ENCODE data around the gene CCDC167.

Gene CCDC167

DNA sequence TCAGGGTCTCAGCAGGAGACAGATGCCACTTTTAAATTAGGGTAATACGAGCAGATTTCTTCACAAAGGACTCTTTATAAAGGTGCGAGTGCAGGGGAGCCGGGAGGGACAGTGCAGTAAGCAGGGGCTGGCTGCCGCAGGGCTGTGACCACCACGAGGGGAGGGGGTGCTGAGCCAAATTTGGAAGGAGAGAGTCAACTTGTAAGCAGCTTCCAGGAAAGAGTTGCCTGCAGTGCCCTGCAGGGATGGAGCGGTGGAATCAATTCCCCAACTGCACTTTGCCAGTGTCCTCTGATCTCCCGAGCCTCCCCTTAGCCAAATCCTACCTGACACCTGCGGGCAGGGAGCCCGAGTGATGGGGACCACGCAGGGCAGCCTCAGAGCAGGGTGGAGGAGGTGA lies 13.9 kb upstream of the CCDC167 start:
- Histone ChIP-seq H3K4me1 (peaks cover 72% of the 10 kb centered on the region), H3K9ac (peak overlapping the region; percentile 50; the same call in 1 of the 2 replicates), H3K27me3 (no peaks in the 10 kb centered on the region), H4K20me1 (no peaks in the 10 kb centered on the region), H3K27ac (peak overlapping the region; percentile 61; the same call in 1 of the 2 replicates), H3K4me2 (peak overlapping the region; percentile 96), H3K9me3 (no peaks in the 10 kb centered on the region), H3K36me3 (no peaks in the 10 kb centered on the region), H3K4me3 (no peak overlapping the region)
- no peak for TF ChIP-seq Cebpa-rat (IDR thresholded peaks at IDR 0.05)

DNA sequence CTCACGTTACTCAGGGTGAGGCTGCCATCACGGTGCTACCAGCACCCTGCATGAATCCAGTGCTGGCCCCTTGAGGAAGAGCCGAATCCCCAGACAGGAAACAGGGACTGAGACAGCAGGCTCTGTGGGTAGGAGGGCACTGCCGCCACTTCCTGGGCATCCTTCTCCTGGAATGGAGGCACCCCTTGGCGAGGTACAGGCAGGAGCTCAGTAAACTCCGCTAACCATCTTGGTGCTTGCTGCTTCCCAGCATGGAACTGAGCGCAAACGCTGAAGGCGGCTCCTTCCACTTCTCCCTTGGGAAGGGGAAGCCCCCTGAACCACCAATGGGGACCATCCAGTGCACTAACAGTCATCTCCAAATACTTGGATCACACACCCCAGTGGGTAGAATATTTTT lies 13.5 kb upstream of the CCDC167 start:
- no peaks in the 10 kb centered on the region for H3K9me3 ChIP-seq
- H3K4me2 ChIP-seq: peak overlapping the region; percentile 96
- no peaks in the 10 kb centered on the region for H4K20me1 ChIP-seq
- TF ChIP-seq Cebpa-rat (IDR thresholded peaks at IDR 0.05): no peak
- no peak overlapping the region for H3K4me3 ChIP-seq
- H3K9ac ChIP-seq: peak overlapping the region; percentile 50; the same call in 1 of the 2 replicates
- H3K27me3 ChIP-seq: no peaks in the 10 kb centered on the region
- H3K36me3 ChIP-seq: no peaks in the 10 kb centered on the region
- peak overlapping the region; percentile 61 for H3K27ac ChIP-seq
- H3K4me1 ChIP-seq: peaks cover 68% of the 10 kb centered on the region

DNA sequence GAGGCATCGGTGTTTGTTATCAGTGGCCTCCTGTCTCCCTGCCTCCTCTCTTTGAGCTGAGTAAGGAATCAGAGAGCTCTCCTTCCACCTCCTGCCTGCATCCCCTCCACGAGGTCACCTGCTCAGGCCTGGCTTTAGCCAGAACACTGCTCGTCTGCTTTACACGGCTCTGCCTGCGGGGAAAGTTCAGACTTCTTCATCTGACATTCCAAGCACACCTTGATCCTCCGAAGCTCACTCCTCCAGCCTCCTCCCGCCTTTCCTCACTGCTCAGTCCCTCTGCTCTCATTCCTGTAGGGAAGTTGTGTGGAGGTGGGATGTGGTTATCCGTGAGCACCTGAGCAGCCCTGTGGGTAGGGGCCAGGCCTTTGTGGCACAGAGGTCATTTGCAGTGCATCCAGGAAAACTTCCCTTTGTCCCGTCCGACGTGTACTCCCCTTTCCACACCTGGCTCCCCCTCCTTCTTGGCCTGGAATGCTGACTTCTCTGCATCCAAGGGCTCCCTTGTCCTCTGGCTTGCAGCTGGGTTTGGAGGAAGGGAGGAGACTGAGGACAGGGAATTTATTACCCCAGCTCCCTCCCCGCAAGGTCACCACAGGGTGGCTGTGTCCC lies 12.8 kb upstream of the CCDC167 start:
- Histone ChIP-seq H3K27me3 (no peaks in the 10 kb centered on the region), H3K36me3 (no peaks in the 10 kb centered on the region), H3K4me2 (peak overlapping the region; percentile 96), H3K27ac (peak overlapping the region; percentile 61), H4K20me1 (no peaks in the 10 kb centered on the region), H3K4me3 (no peak overlapping the region), H3K9ac (peak overlapping the region; percentile 50; the same call in 1 of the 2 replicates), H3K9me3 (no peaks in the 10 kb centered on the region), H3K4me1 (peaks cover 62% of the 10 kb centered on the region)
- TF ChIP-seq Cebpa-rat (IDR thresholded peaks at IDR 0.05): no peak

DNA sequence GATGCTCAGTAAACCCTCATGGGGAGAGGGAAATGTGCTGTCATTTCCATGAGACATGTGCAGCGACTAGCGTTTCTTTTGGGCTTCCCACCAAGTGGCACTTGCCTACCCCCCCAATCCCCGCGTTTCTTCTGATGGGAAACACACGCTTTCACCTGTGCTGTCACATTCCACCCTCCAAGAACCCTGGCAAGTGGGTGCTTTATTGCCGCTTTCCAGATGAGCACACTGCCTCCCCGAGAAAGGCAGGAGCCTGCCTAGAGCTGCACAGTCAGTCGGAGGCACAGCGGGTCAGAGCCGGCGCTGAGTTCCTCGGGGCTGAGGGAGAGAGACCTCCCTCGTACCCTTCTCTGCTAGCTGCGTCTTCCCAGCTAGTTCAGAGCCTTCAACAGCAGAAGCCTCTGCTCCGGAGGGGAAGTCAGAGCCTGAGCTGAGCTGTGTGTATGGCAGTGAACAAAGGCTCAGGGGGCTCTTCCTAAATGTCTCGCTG lies 12.3 kb upstream of the CCDC167 start:
- Histone ChIP-seq H3K4me2 (peak overlapping the region; percentile 96), H3K36me3 (no peaks in the 10 kb centered on the region), H3K27me3 (no peaks in the 10 kb centered on the region), H3K4me3 (no peak overlapping the region), H3K9ac (no peak overlapping the region; the same call in 1 of the 2 replicates), H4K20me1 (no peaks in the 10 kb centered on the region), H3K9me3 (no peaks in the 10 kb centered on the region), H3K4me1 (peaks cover 56% of the 10 kb centered on the region), H3K27ac (peak overlapping the region; percentile 61; the same call in 1 of the 2 replicates)
- TF ChIP-seq Cebpa-rat (IDR thresholded peaks at IDR 0.05): no peak

DNA sequence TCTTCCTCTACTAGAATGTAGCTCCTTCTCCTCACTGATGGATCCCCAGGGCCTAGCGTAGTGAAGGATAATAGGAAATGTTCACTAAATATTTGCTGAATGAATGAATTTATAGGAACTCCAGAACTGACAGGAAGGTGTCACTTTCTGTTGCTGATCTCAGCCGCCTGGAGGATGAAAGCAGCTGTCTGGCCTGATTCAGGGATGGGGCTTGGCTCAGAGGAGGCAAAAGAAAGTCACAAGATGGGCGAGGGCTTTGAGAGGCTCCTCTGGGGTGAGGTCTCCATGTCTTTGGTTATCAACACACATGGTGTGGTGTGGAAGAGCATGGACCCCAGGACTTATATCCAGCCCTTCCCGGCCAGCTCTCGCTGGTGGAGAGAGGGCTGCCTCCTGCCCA lies 11.5 kb upstream of the CCDC167 start:
- TF ChIP-seq Cebpa-rat (IDR thresholded peaks at IDR 0.05): no peak
- H4K20me1 ChIP-seq: no peaks in the 10 kb centered on the region
- H3K36me3 ChIP-seq: no peaks in the 10 kb centered on the region
- H3K27ac ChIP-seq: peak overlapping the region; percentile 31; the same call in 1 of the 2 replicates
- H3K4me2 ChIP-seq: peak overlapping the region; percentile 96
- H3K9me3 ChIP-seq: no peaks in the 10 kb centered on the region
- peaks cover 52% of the 10 kb centered on the region for H3K4me1 ChIP-seq
- H3K27me3 ChIP-seq: no peaks in the 10 kb centered on the region
- no peak overlapping the region for H3K9ac ChIP-seq
- H3K4me3 ChIP-seq: no peak overlapping the region

DNA sequence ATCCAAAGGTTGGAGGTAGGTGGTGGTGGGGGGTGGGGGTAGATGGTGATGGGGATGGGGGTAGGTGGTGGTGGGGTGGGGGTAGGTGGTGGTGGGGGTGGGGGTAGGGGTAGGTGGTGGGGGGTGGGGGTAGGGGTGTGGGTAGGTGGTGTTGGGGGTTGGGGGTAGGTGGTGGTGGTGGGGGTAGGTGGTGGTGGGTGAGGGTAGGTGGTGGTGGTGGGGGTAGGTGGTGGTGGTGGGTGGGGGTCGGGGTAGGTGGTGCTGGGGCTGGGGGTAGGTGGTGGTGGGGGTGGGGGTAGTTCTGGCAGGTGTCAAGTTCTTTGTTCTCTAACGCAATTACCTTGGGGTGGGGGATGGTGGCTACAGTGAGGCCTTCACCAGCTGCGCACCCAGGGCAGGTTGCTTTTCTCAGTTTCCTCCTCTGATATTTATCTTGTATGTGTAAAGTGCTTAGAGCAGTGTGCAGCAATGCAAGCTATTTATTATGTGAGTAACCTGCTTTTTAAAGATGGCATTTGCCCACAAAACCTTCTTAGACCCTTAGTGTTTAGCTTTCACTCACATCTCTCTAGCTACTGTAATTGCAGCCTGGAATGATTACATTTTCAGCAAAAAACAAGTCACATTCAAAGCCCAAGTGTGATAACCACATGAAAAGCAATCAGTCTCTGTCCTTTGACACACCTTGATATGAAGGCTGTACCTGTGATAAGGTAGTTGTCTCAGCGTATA lies 8.2 kb upstream of the CCDC167 start:
- Histone ChIP-seq H3K4me3 (no peak overlapping the region), H3K36me3 (no peaks in the 10 kb centered on the region), H3K4me2 (no peak overlapping the region), H4K20me1 (no peaks in the 10 kb centered on the region), H3K27ac (no peak overlapping the region), H3K9me3 (no peaks in the 10 kb centered on the region), H3K9ac (no peak overlapping the region), H3K4me1 (peaks cover 48% of the 10 kb centered on the region), H3K27me3 (no peaks in the 10 kb centered on the region)
- no peak for TF ChIP-seq Cebpa-rat (IDR thresholded peaks at IDR 0.05)

DNA sequence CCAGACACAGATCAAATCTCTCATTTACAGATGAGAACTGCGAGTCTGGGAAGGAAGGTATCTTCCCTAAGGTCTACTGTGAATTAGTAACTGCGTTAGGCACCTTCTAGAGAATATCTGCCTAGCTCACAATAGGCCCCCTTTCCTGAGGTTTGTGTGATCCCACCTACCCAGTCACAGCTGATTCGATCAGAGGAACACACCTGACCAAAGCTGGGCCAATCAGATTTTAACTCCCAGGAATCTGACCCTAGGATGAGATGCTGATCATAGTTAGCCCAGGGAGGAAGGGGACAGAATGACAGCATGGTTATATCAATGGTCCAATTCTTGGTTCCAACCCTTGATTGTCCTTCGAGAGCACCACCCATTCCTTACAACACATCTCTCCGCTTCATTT lies 7.4 kb upstream of the CCDC167 start:
- Histone ChIP-seq H3K9me3 (no peaks in the 10 kb centered on the region), H3K4me2 (no peak overlapping the region), H3K27ac (no peak overlapping the region), H3K9ac (no peak overlapping the region), H3K36me3 (no peaks in the 10 kb centered on the region), H4K20me1 (no peaks in the 10 kb centered on the region), H3K4me1 (peaks cover 48% of the 10 kb centered on the region), H3K4me3 (no peak overlapping the region), H3K27me3 (no peaks in the 10 kb centered on the region)
- TF ChIP-seq Cebpa-rat (IDR thresholded peaks at IDR 0.05): no peak

DNA sequence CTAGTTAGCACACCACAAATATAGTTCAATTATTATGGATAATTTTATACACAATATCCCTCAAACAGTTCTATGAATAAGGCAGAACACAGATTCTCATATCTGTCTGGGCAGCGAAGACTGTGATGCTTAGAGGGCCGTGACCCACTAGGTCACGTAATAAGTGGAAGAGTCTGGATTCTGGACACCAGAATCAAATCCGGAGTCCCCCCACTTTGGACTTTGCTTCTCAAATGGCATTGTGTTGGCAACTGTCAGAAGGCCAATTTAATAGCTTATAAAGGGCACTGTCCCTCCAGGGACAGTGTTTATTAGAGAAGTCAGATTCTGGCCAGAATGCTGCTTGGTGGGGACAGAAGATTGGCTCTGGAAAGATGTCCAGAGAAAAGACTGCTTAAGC lies 6.8 kb upstream of the CCDC167 start:
- no peak overlapping the region for H3K9ac ChIP-seq
- no peaks in the 10 kb centered on the region for H3K9me3 ChIP-seq
- H3K27me3 ChIP-seq: no peaks in the 10 kb centered on the region
- no peaks in the 10 kb centered on the region for H3K36me3 ChIP-seq
- no peak for TF ChIP-seq Cebpa-rat (IDR thresholded peaks at IDR 0.05)
- peaks cover 47% of the 10 kb centered on the region for H3K4me1 ChIP-seq
- H3K27ac ChIP-seq: no peak overlapping the region
- no peak overlapping the region for H3K4me2 ChIP-seq
- H4K20me1 ChIP-seq: no peaks in the 10 kb centered on the region
- no peak overlapping the region for H3K4me3 ChIP-seq

DNA sequence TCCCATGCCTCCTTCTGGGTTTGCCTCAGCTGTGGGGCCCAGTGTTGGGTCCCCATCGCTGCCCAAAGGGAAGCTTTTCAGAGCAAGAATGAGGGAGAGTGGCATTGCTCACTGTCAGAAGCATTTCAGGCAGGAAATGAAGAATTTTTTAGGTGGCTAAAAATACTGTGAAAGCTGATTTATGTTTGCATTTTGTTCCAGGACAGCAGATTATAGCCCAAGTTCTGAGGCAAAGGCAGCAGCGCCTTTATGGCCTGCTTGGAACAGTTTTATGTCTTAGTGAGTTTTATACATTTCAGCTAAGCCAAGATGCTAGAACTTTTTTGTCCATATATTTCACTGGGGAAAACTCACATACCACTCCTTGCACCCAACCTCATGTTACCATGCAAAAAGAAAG lies 4.3 kb upstream of the CCDC167 start:
- Histone ChIP-seq H3K4me1 (peaks cover 46% of the 10 kb centered on the region), H3K36me3 (no peaks in the 10 kb centered on the region)

More for the DNA sequence above, 4.3 kb upstream of the CCDC167 start:
- no peak for TF ChIP-seq Cebpa-rat (IDR thresholded peaks at IDR 0.05)
- Histone ChIP-seq H4K20me1 (no peaks in the 10 kb centered on the region), H3K27me3 (no peaks in the 10 kb centered on the region), H3K9ac (peak overlapping the region; percentile 20; the same call in 1 of the 2 replicates), H3K4me3 (no peak overlapping the region), H3K4me2 (peak overlapping the region; percentile 76), H3K27ac (peak overlapping the region; percentile 16; the same call in 1 of the 2 replicates), H3K9me3 (no peaks in the 10 kb centered on the region)

Data from BLaER1 (cell line).